ENCODE measurements around the gene UBALD2.
"Not testable (repeated sequence)": the region's sequence is repeated elsewhere in the genome, so short reads cannot be mapped to it uniquely, and the experiment has no call there.

Gene UBALD2

GRCh38 chr17:76243826-76244679 lies 21.1 kb upstream of the UBALD2 start:
- DNase-seq (ENCODE audit: extremely low spot score, insufficient read length, low read depth) (no peak), FAIRE-seq (no peak)

DNA sequence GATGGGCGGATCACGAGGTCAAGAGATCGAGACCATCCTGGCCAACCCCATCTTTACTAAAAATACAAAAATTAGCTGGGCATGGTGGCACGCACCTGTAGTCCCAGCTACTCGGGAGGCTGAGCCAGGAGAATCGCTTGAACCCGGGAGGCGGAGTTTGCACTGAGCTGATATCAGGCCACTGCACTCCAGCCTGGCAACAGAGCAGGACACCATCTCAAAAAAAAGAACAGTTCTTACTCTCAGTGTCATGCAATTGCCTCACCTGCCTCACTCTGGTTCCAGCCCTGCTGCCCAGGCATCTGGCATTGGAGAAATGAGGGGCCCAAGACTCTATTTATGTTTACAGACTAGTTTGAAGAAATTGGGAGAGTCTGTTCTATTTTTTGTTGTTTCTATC lies 20.4 kb upstream of the UBALD2 start:
- DNase-seq (ENCODE audit: extremely low spot score, insufficient read length, low read depth); FAIRE-seq: not testable (repeated sequence)

DNA sequence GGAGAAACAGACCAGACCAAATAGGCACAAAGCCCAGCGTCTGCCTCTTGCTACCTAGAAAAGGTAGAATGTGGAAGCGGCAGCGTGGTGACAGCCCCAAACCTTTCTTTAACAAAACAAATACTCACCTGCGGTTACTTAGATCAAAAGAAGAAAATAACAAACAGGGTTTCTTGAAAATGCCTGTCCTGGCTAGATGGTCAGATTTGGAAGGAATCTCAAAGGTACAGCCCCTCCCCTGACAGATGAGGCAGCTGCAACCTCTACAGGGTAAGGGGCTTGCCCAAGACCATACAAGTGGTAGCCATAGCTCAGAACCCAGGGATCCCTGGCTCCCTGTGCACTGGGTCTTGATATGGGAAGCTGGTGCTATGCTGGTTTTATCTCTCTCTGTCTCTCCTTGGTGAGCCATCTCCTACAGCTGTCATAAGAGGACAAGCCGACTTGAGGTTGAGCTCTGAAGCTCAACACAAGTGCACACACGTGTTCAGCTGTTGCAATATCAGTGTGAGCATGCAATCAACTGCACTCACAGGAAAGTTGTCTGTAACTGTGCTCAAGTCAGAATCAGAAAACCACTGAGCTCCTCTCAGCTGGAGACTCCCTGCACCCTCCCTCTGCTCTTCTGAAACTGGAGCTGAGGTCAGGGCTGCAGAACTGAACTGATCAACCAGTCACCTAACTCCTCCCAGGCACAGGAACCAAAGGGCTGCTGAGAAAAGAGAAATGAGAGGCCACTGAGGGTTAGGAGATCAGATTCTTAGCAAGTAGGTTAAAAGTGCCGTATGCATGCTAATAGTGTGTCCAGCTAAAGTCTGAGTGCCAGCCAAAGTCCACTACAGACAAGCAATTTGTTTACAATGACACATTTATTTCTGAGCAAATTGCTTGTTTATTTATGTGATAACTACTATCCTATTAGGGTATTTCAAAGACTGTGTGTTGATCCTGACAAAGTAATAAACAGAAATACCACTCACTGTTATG lies 18.8 kb upstream of the UBALD2 start:
- DNase-seq (ENCODE audit: extremely low spot score, insufficient read length, low read depth) (peak; percentile 74), FAIRE-seq (peak; percentile 97)

DNA sequence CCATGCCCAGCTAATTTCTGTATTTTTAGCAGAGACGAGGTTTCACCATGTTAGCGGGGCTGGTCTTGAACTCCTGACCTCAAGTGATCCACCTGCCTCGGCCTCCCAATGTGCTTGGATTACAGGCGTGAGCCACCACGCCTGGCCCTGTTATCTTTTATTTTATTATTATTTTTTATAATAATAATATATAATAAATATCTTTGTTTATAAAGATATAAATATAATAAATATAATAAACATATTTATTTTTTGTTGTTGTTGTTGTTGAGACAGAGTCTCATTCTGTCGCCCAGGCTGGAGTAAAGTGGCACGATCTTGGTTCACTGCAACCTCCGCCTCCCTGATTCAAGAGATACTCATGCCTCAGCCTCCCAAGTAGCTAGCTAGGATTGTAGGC lies 17.8 kb upstream of the UBALD2 start:
- DNase-seq (ENCODE audit: extremely low spot score, insufficient read length, low read depth) (no peak), FAIRE-seq (no peak)

DNA sequence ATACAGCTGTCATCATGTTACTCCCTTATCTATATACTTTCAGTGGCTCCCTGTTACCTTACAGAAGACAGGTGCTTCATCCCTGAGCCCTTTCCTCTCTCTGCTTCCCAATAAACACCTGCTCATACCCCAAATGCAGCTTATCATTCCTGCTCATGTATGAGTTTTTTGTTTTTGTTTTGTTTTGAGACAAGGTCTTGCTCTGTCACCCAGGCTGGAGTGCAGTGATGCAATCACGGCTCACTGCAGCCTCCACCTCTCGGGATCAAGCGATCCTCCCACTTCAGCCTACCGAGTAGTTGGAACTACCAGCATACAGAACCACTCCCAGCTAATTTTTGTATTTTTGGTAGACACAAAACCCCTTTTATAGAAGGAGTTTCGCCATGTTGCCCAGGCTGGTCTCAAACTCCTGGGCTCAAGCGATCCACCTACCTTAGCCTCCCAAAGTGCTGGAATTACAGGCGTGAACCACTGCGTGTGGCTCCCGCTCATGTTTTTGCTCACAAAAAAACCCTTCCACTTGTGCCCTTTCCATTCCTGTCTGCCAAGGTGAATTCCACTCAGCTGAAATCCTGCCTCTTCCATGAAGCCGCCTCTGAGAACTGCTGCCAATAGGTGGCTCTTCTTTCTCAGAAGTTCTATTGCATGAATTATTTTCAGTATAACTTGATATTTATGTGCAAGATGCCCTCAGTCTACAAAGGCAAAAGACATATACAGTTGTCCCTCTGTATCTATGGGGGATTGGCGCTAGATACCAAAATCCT lies 16.9 kb upstream of the UBALD2 start:
- FAIRE-seq = no peak
- no peak for DNase-seq (ENCODE audit: extremely low spot score, insufficient read length, low read depth)

DNA sequence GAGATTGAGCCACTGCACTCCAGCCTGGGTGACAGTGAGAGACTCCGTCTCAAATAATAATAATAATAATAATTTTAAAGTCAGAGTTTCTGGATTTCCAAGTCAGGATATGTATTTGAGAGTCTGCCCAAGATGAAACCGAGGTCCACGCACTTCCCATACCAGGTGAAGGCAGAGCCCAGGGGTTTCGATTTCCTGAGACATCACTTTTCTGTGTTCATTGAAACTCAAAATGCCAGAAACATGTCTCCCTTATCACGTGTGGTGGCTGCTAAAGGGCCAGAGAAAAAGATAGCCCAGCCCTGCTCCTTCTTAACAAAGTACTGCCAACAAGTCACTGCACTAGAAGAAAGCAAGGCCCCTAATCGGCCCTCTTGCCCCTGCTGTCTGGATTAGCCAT lies 15.0 kb upstream of the UBALD2 start:
- DNase-seq (ENCODE audit: extremely low spot score, insufficient read length, low read depth) (no peak), FAIRE-seq (no peak)

GRCh38 chr17:76251478-76252039 lies 13.6 kb upstream of the UBALD2 start:
- FAIRE-seq = no peak

DNA sequence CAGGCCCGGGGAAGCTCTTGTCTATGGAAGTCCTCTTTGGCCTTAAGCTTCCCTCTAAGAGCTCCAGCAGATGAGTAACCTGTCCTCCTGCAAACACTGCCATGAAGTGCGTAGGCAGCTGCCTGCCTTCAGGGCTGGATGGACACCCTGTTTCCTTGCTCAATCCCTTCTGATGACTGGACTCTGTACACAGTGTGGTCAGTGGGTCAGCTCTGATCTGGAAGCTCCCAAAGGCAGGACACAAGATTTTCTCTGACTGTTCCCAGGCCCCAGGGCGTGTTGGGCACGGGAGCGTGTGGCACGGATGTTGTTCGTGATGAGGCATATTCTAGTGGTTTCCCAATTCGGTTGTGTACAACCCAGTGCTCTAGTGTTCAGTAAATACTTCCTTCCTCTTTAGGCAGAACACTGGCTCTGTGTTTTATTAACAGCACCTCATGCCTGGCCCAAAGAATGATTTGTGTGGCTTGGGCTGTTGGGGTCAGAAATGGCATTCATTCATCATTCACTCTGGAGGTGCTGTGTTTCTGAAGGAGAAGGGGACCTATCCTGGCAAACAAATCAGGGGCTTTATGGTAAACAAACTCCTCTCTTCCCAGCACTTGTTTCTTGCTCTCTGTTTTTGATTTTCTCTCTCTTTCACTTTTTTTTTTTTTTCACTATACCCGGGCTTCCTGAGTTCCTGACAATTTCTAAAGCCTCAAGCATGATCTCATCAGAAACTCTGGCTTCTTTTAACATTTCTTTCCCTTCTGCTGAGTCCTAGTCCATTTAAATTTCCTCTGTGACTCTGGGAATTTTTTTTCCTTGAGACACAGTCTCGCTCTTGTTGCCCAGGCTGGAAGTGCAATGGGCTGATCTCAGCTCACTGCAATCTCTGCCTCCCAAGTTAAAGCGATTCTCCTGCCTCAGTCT lies 12.9 kb upstream of the UBALD2 start:
- peak; percentile 88 for FAIRE-seq
- no peak for DNase-seq (ENCODE audit: extremely low spot score, insufficient read length, low read depth)

More at GRCh38 chr17:76251478-76252039, 13.6 kb upstream of the UBALD2 start:
- DNase-seq (ENCODE audit: extremely low spot score, insufficient read length, low read depth) = no peak

GRCh38 chr17:76252967-76253766 lies 12.0 kb upstream of the UBALD2 start:
- not testable (repeated sequence) for DNase-seq (ENCODE audit: extremely low spot score, insufficient read length, low read depth)
- FAIRE-seq = peak; percentile 36

GRCh38 chr17:76253841-76254240 lies 11.3 kb upstream of the UBALD2 start:
- FAIRE-seq (no peak), DNase-seq (ENCODE audit: extremely low spot score, insufficient read length, low read depth) (no peak)

GRCh38 chr17:76254275-76254674 lies 10.9 kb upstream of the UBALD2 start:
- DNase-seq (ENCODE audit: extremely low spot score, insufficient read length, low read depth) (no peak), FAIRE-seq (no peak)

GRCh38 chr17:76255801-76256429 lies 9.2 kb upstream of the UBALD2 start:
- FAIRE-seq (no peak), DNase-seq (ENCODE audit: extremely low spot score, insufficient read length, low read depth) (no peak)

DNA sequence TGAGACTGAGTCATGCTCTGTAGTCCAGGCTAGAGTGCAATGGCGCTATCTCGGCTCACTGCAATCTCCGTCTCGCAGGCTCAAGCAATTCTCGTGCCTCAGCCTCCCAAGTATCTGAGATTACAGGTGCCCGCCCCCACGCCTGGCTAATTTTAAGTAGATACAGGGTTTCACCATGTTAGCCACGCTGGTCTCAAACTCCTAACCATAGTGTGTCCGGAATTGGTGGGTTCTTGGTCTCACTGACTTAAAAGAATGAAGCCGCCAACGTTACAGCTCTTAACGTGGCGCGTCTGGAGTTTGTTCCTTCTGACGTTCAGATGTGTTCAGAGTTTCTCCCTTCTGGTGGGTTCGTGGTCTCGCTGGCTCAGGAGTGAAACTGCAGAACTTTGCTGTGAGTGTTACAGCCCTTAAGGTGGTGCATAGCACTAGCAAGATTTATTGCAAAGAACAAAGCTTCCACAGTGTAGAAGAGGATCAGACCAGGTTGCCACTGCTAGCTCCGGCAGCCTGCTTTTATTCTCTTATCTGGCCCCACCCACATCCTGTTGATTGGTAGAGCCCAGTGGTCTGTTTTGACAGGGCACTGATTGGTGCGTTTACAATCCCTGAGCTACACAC lies 8.6 kb upstream of the UBALD2 start:
- FAIRE-seq; DNase-seq (ENCODE audit: extremely low spot score, insufficient read length, low read depth): not testable (repeated sequence)

DNA sequence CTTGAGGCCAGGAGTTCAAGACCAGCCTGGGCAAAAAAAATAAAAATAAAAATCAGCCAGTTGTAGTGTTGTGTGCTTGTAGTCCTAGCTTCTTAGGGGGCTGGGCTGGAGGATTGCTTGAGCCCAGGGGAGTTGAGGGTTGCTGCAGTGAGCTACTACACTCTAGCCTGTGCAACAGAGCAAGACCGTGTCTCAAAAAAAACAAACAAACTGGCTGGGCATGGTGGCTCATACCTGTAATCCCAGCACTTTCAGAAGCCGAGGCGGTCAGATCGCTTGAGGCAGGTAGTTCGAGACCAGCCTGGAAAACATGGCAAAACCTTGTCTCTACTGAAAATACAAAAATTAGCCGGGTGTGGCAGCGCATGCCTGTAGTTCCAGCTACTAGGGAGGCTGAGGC lies 4.9 kb upstream of the UBALD2 start:
- peak; percentile 82 for FAIRE-seq
- DNase-seq (ENCODE audit: extremely low spot score, insufficient read length, low read depth) = no peak

DNA sequence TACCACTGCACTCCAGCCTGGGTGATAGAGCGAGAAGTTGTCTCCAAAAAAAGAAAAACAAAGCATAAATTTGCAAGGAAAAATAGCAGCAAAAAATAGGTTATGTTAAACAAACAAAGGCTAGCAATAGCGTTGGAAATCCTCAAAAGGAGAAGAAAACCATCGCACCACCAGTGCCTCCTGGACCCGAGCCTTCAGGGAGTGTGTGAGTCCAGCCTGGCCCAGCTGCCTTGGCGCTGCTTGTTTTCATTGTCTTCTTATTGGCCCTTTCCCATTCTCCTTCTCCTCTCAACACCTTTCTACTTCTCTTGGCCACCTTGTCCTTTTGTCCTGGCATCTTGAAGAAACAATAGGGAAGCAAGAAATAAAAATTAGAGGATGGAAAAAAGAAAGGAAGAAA lies 4.5 kb upstream of the UBALD2 start:
- no peak for FAIRE-seq

DNA sequence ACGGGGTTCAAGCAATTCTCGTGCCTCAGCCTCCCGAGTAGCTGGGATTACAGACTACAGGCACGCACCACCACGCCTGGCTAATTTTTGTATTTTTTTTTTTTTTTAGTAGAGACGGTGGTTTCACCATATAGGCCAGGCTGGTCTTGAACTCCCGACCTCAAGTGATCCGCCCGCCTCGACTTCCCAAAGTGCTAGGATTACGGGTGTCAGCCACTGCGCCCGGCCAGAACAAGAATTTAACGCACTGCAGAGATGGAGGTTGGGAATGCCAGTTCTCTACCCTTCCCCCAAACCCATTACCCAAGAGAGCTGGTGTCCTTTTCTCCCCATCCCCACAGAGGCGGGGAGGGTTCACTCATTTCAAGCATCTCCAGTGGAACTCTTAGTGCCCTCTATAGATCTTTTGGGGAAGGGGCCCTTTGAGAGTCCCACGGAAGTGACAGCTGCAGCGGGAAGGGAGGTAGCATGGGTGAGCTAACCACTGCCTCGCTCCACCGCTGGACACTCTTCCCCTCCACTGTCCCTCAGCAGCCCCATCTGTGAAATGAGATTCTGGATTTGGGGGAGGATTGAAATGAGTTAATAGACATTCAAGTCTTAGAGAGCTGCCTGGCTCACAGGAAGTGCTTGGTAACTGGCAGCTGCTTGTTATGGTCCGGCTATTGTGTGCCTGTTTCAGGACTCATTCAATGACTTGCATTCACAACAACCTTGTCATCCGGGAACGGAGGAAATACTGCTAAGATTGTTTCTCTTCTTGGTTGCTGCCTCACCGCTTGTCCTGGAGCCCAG lies 3.5 kb upstream of the UBALD2 start:
- DNase-seq (ENCODE audit: extremely low spot score, insufficient read length, low read depth) = no peak
- FAIRE-seq = peak; percentile 81

More for the DNA sequence above, 4.5 kb upstream of the UBALD2 start:
- no peak for DNase-seq (ENCODE audit: extremely low spot score, insufficient read length, low read depth)

Data from GM18507 (cell line).